Putamen (tissue), 1 donor: Measurements from ENCODE around the gene CARD10.

ENCODE experiments used
- DNase-seq: peaks from one replicate; pipeline ENCODE4 v3.0.0-alpha.2; 2016; ENCODE audit warnings: low spot score

The CARD10 gene

DNA sequence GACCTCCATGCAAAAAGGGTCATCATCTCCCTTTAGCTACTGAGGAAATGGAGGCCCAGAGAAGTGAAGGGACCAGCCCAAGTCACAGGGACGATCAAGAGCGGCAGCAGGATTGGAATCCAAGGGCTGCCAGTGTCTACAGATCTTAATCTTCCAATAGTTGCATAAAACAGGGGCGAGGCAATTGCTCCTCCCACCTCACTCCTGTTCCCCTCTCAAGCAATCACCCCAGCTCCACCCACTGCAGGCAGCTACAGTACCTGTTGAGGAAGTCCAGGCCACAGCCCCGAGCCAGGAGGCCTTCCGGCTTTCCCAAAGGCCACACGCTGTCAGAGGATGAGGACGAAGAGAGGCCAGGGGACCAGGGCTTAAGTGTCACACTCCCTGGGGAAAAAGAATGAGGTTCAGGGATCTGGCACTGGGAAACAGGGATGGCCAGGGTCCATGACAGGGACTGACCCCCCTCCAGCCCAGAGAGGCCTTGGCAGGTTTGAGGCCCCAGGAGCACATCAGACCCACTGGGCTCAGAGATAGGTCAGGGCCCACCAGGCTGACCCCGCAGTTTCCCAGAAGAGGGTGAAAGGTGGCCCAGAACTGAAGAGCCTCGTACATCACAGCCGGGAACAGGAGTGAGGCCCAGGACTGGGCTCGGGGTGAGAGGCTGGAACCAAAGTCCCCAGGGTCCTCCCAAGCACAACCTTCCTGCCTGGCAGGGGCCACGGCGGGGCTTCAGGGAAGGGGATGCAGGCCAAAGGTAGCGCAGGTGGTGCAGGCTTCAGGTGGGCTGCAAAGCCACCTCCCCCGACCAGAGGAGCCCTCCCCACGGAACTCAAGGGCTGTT is 16.7 kb downstream of the CARD10 start:
- no peak for DNase-seq

- DNase-seq, result no peak
These were observed 17.4 kb downstream of the CARD10 start for GRCh38 chr22:37501610-37502341.

DNA sequence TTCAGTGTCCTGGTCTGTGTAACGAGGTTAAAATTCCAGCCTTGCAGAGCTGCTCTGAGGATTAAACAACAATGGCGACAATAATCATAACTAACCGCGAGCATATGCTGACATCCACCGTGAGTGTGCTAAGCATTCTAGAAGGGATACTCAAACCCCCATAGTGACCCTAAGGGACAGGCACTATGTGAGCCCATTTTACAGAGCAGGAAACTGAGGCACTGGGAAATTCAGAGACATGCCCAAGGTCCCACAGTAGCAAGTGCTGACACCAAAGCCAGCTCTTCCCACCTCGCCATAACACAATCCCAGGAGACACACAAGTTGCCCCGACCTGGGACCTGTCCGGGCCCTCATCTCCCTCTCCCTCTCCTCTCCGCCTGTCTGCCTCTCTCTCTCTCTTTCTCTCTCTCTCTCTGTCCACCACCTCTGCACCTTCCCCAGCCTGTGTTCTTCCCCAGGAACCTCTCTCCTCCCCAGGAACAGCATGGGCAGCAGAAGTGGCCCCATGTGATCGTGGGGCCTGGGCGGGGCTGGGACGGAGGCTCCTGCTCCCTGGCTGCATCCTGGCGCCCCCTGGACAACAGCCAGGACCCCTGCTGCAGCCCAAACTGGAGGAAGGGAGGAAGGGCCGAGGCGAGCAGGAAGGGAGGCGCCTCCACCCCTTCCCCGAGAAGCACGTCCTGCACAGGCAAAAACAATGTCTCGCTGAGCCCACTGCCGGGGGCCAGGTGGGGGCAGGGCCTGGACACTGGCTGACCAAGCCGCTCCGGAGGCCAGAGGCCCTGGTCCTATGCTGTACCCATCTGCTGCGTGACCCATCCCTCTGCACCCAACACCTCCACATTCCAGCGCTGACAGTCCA is 18.2 kb downstream of the CARD10 start:
- no peak for DNase-seq

- DNase-seq, result no peak
These were observed 19.2 kb downstream of the CARD10 start for GRCh38 chr22:37499789-37500540.

GRCh38 chr22:37499027-37499707 is 20.0 kb downstream of the CARD10 start:
- DNase-seq, result no peak

- no peak for DNase-seq
These were observed 20.8 kb downstream of the CARD10 start for GRCh38 chr22:37498289-37498909.

DNA sequence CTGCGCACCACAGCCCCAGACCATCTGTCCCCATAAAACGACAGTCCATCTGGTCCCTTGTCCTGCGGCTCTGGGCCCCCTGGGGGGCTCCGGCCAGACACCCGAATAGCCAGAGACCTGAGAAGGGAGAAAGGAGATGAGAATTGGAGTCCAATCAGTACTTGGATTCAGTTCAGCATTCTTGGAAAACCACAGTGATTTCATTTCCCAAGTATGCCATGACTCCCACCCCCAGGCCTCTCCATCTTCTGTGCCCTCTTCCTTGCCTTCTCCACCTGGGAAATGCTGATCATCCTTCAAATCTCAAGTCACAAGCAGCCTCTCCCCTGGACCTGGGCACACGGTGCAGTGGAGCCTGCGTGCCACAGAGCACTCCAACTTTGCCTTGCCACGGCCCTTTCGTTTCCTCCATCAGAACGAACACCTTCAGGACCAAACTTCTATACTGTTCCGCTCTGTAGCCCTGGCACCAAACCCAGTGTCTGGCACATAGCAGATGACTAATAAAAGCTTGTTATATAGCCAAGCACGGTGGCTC is 22.1 kb downstream of the CARD10 start:
- DNase-seq, result no peak

DNA sequence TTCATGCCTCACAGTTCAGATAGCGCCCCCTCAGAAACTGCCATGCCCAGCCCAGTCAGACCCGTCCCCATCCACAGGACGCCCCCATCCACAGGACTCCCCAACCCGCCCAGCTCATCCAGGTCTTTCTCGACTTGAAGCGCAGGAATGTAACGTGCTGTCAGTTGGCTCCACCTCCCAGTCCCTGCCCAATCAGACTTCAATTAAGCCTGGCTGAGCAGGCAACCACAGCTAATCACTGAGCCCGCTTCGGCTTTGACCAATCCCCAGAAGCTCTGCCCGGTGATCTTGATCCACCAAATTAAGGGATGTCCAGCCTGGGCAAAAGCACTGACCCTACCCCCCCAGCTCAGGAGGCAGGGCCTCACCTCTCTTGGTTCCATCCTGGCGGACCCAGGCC is 22.6 kb downstream of the CARD10 start:
- no peak for DNase-seq

DNA sequence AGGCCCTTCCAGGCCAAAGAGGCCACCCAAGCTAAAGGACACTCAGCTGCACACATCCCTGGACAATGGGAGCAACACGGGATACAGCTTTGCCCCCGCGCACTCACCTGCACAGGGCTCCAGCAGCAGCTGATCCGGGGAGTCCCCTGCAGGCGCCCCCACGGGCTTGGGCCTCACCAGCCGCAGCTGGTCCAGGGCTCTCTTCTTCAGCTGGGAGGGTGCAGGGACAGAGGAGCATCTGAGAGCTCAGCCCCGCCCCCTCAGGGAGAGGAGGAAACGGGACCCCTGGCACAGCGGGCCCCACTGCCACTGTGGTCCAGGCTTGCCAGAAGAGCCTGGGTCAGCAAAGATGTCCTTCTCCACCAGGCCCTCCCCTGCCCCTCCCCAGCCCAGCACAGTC is 25.2 kb downstream of the CARD10 start:
- DNase-seq, result no peak

DNA sequence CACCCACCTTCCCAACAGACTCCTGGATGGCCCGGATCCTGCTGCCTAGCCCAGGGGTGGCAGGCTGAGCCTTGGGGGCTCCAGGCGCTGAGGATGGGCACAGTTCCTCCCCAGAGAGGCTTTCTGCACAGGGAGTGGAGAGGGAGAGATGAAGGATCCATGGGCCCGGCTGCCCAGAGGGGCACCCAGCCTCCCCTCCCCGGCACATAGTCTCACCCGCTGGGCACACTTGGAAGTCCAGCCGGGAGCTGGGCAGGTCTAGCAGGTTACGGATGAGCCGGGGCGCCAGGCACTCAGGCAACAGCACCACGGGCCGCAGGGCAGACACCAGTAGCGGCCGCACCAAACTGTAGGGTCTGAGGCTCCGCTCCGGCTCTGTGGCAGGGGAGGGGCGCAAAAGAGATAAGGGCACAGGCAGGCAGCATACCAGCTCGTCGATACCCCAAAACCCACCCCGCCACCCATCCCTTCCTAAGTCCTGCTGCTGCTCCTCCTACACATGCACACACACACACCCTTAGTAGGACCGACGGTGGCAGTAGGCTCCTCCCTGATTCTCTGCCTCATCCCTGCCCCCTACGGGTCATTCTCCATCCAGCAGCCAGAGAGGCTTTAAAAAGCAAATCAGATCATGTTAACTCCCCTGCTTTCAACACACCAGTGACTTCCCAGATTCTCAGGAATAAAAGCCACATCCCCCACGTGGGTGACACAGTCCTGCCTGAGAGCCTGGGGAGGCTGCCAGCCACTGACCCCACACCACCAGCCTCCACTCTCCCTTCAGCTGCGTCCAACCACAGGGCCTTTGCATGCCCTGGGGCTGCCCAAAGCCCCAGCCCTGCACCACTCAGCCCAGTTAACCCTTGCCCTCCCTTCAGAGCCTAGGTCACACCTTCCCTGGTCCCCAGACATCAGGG is 26.5 kb downstream of the CARD10 start:
- no peak for DNase-seq

GRCh38 chr22:37491559-37492427 is 27.4 kb downstream of the CARD10 start:
- DNase-seq, result no peak

- no peak for DNase-seq
These were observed 28.1 kb downstream of the CARD10 start for GRCh38 chr22:37491106-37491505.

DNA sequence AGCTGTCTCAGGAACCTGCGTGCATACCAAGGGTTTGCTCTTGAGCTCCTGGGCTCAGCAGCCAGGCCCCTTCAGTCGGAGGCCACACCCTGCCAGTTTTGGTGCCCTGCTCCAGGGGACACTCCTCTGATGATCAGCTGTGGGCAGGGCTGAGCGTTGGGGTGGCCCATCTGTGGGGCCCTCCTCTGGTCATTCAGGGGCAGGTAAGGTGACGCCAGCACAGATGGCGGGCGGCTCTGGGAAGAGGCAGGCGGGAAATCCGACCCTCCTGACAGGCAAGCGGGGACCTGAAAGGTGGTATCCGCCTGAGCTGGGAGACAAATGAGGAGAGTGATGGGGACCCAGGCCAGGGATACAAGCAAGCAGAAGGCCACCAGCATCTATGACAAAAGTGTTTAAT is 29.2 kb downstream of the CARD10 start:
- no peak for DNase-seq

- no peak for DNase-seq
These were observed 30.7 kb downstream of the CARD10 start for GRCh38 chr22:37488337-37489135.

GRCh38 chr22:37487571-37487970 is 31.6 kb downstream of the CARD10 start:
- no peak for DNase-seq

DNA sequence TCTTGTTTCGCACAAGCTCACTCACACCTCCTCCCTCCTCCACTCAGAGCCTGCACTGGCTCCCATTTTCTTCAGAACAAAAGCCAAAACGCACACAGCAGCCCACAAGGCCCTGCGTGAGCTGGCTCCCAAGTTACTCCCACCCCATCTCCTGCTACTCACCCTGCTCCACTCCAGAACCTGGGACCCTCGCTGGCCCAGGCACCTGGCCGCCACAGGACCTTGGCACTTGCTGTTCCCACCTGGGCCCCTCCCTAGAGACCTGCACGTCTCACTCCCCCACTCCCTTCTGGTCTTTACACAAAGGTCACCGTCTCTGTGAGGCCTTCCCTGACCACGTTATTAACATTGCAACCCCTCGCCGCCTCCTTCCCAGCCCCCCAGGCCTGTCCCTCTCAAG is 32.1 kb downstream of the CARD10 start:
- DNase-seq, result no peak

DNA sequence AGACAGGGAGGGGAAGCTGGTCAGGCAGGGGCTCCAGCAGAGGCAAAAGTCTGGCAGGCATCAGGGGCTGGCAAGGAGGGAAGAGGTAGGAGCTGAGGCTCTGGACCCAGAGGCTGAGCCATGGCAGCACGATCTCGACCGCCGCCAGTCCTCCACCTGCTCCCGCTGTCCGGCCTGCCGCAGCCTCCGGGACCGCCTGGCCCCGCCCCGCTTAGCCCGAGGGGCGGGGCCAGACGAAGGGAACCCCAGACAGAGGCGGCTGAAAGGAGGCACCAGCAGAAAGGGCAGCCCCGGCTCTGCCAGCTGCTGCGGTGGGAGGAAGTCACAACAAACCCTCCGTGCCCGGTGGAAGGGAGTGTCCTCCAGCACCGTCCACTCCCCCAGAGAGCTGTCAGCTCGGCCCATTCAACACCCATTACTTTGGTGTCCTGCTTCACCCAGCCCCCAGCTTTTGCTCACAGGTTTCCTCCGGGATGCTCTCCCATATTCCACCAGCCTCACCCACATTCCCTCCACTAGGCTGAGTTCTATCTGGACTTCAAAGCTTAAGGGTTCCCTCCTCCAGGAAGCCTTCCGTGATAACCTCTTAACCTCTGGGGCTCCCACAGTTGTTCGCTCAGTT is 32.9 kb downstream of the CARD10 start, which contains the start of gene MFNG:
TSS of gene MFNG (minus strand) at position 161 of the 622 bp plus-strand sequence. CDS start 207 bp downstream, outside the sequence.
- peak; percentile 22 for DNase-seq
